ENCODE results near the gene TIMM29.
"Not testable (repeated sequence)": the region's sequence is repeated elsewhere in the genome, so short reads cannot be mapped to it uniquely, and the experiment has no call there.

The TIMM29 gene

GRCh38 chr19:10912619-10913018 is 16.0 kb upstream of the TIMM29 start:
- DNase-seq (ENCODE audit: low spot score), result no peak

- DNase-seq (ENCODE audit: low spot score), result no peak
These were observed 14.8 kb upstream of the TIMM29 start for GRCh38 chr19:10913716-10914340.

- DNase-seq (ENCODE audit: low spot score), result peak; percentile 22
These were observed 13.2 kb upstream of the TIMM29 start for GRCh38 chr19:10915130-10916091.

GRCh38 chr19:10916602-10917001 is 12.0 kb upstream of the TIMM29 start:
- no peak for DNase-seq (ENCODE audit: low spot score)

GRCh38 chr19:10918359-10918758 is 10.3 kb upstream of the TIMM29 start:
- DNase-seq (ENCODE audit: low spot score), result no peak

GRCh38 chr19:10919352-10920287 is 9.0 kb upstream of the TIMM29 start:
- DNase-seq (ENCODE audit: low spot score), result no peak

GRCh38 chr19:10920288-10920655 is 8.3 kb upstream of the TIMM29 start:
- DNase-seq (ENCODE audit: low spot score), result no peak

GRCh38 chr19:10920781-10921180 is 7.8 kb upstream of the TIMM29 start:
- DNase-seq (ENCODE audit: low spot score), result no peak

- DNase-seq (ENCODE audit: low spot score), result no peak
These were observed 7.3 kb upstream of the TIMM29 start for GRCh38 chr19:10921199-10921909.

- DNase-seq (ENCODE audit: low spot score), result no peak
These were observed 6.5 kb upstream of the TIMM29 start for GRCh38 chr19:10921910-10922637.

- DNase-seq (ENCODE audit: low spot score), result no peak
These were observed 6.0 kb upstream of the TIMM29 start for GRCh38 chr19:10922638-10923014.

- DNase-seq (ENCODE audit: low spot score), result no peak
These were observed 5.1 kb upstream of the TIMM29 start for GRCh38 chr19:10923260-10924112.

GRCh38 chr19:10924597-10924996 is 4.0 kb upstream of the TIMM29 start:
- DNase-seq (ENCODE audit: low spot score), result no peak

- DNase-seq (ENCODE audit: low spot score), result no peak
These were observed 665 bp upstream of the TIMM29 start for GRCh38 chr19:10927730-10928562.

- DNase-seq (ENCODE audit: low spot score), result no peak
These were observed 787 bp downstream of the TIMM29 start for GRCh38 chr19:10929402-10929794.

GRCh38 chr19:10935371-10936059 is 6.9 kb downstream of the TIMM29 start:
- DNase-seq (ENCODE audit: low spot score), result no peak

GRCh38 chr19:10936661-10937084 is 8.1 kb downstream of the TIMM29 start:
- DNase-seq (ENCODE audit: low spot score), result peak; percentile 76

GRCh38 chr19:10941649-10942048 is 13.0 kb downstream of the TIMM29 start:
- not testable (repeated sequence) for DNase-seq (ENCODE audit: low spot score)
